ENCODE data around the gene TMEM207.
A peak's percentile ranks its signal among the peaks of the same experiment; 100 is the strongest.

TMEM207 gene

DNA sequence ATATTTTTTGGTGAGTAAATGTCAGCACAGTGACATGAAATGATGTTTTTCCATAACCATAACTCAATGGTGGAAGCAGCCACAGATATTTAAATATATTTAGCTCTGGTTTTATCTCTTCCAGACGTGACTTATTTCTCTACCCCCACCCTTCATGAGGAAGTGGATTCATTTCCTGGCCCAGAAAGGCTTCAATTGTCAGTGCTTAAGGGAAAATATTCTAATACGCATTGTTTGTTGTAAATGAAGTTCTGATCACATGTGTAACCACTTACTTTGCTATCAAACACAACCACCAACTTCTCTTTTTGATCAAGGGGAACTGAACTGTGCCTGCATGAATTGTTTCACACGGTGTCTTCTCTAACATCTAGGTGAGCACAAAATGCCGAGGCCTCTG is 47.7 kb downstream of the TMEM207 start:
- POLR2A ChIA-PET (ENCODE audit: low non-redundant PET) = no interaction called here
- CTCF ChIA-PET = no interaction called here
- no peak for DNase-seq (ENCODE audit: low spot score)
- no peak for TF ChIP-seq CTCF (conservative IDR thresholded peaks at IDR 0.05; ENCODE audit: low read depth)
- H3K27ac ChIP-seq = no peak overlapping the region

- POLR2A ChIA-PET (ENCODE audit: low non-redundant PET) = no interaction called here
- DNase-seq (ENCODE audit: low spot score) = no peak
- CTCF ChIA-PET = interaction anchor here (0.8 to 1.0 kb wide), 2 partner anchors 17 to 26 kb away, joined by 3 to 4 read pairs; no protein-coding TSS in a partner anchor
- no peak overlapping the region for H3K27ac ChIP-seq
- no peak for TF ChIP-seq CTCF (conservative IDR thresholded peaks at IDR 0.05; ENCODE audit: low read depth)
Measured at GRCh38 chr3:190399677-190400076, 50.0 kb downstream of the TMEM207 start.

GRCh38 chr3:190397889-190398288 is 51.8 kb downstream of the TMEM207 start:
- TF ChIP-seq CTCF (conservative IDR thresholded peaks at IDR 0.05; ENCODE audit: low read depth) = no peak
- DNase-seq (ENCODE audit: low spot score) = no peak
- POLR2A ChIA-PET (ENCODE audit: low non-redundant PET) = no interaction called here
- no peak overlapping the region for H3K27ac ChIP-seq
- CTCF ChIA-PET = interaction anchor here (0.6 kb wide), 1 partner anchor 173 kb away, joined by 3 read pairs; no protein-coding TSS in a partner anchor

DNA sequence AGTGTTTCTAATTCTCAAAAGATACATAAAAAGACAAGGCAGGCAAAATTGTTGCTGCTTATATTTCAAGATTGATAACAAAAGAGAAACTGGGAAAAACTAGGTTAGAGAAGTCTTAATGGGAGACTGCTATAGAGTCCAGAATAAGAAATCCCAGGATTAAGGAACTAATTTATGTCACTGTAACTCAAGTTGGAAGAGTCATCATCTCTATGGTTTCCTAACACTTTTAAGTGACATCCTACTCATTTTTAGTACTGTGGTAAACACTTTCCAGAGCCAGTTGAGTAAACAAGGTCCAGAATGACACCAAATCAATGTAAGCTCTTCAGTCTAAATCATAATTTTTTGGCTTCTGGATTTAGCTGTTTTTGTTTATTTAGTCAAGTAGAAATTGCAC is 53.7 kb downstream of the TMEM207 start:
- no peak for DNase-seq (ENCODE audit: low spot score)
- ChIA-PET CTCF (no interaction called here), POLR2A (ENCODE audit: low non-redundant PET) (no interaction called here)
- H3K27ac ChIP-seq = no peak overlapping the region
- TF ChIP-seq CTCF (conservative IDR thresholded peaks at IDR 0.05; ENCODE audit: low read depth) = no peak

DNA sequence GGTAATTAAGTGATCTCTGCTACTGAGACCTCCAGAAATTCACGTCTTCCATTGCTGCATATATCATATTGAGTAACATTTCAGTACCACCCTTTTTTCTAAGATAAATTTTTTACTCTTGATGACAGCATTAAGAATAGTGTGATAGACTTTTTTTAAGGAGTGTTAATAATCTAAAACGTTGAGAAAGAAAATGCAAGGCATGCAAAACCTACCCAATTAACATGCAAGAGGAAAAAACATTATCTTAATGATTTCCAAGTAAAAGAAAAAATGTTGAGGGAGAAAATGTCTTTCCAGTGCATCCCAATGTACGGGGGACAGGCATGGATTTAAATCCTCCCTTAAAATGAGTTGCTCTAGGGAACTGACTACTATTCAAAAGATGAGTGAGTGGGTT is 61.0 kb downstream of the TMEM207 start:
- CTCF ChIA-PET = interaction anchor here (0.6 kb wide), 1 partner anchor 54 kb away, joined by 4 read pairs; no protein-coding TSS in a partner anchor
- no peak for DNase-seq (ENCODE audit: low spot score)
- no peak for TF ChIP-seq CTCF (conservative IDR thresholded peaks at IDR 0.05; ENCODE audit: low read depth)
- POLR2A ChIA-PET (ENCODE audit: low non-redundant PET) = no interaction called here
- no peak overlapping the region for H3K27ac ChIP-seq

DNA sequence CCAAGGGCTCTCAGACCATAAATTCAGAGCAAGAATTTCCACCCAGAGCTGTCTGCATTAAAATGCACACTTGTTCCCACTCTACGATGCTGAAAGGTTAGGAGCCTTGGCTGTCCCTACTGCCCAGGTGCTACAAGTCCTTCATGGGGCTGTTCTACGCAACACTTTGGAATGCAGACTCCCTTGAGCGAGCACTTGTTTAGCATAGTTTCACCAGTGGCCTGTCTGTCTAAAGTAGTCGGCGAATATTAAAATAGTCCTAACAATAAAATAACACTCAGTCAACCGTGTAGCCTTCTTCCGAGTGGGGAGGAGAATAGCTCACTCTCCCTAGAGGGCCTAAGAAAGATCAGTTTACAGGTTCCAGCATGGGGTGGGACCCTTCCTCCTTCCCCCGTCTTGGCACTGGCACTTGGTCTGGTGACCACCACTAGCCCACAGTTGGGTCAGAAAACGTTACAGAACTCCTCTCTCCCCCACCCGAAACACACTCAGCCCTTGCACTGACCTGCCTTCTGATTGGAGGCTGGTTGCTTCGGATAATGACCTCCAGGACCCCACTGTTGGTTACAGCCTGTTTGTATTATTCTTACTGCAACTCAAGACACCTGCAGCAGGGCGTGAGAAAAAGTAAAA is 62.0 kb downstream of the TMEM207 start, which contains the start of gene CLDN16:
TSS of gene CLDN16 (plus strand) at position 586 of the 636 bp plus-strand sequence. CDS start 167 bp downstream, outside the sequence.
- CTCF ChIA-PET = interaction anchor here (0.6 to 1.0 kb wide), 2 partner anchors 31 to 309 kb away, joined by 3 to 5 read pairs; no protein-coding TSS in a partner anchor
- peak within 1 kb of the TSS; percentile 23 for H3K27ac ChIP-seq
- POLR2A ChIA-PET (ENCODE audit: low non-redundant PET) = no interaction called here
- no peak for DNase-seq (ENCODE audit: low spot score)
- TF ChIP-seq CTCF (conservative IDR thresholded peaks at IDR 0.05; ENCODE audit: low read depth) = no peak

All from RWPE1 (cell line).